ENCODE measurements around the gene GSTT4.
"Not testable (repeated sequence)": the region's sequence is repeated elsewhere in the genome, so short reads cannot be mapped to it uniquely, and the experiment has no call there.

GSTT4 gene

DNA sequence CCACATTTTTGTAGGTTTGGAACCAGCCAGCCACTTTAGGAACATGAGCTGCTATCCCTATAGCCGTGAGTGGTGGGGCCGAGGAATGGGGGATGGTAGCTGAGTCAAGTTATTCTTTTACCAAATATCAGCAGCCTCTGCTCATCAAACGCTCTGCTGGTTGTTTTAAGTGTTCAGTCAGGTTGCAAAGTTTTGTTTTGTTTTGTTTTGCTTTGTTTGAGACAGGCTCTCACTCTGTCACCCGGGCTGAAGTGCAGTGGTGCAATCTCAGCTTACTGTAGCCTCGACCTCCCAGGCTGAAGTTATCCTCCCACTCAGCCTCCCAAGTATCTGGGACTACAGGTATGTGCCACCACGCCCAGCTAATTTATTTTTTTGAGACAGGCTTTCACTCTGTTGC lies 20.2 kb upstream of the GSTT4 start:
- no peak for DNase-seq

DNA sequence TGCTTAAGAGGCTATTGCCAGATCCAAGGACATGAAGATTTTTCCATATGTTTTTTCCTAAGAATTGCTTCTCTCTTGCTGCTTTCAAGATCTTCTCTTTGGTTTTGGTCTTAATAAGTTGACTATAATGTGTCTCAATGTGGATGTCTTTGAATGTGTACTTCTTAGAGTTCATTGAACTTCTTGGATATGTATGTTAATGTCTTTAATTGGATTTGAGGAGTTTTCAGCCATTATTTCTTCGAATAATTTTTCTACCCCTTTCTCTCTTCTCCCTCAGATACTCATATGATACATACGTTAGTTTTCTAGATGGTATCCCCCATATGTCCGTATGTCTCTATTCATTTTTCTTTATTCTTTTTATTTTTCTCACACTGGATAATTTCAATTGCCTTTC lies 19.1 kb upstream of the GSTT4 start:
- no peak for DNase-seq

DNA sequence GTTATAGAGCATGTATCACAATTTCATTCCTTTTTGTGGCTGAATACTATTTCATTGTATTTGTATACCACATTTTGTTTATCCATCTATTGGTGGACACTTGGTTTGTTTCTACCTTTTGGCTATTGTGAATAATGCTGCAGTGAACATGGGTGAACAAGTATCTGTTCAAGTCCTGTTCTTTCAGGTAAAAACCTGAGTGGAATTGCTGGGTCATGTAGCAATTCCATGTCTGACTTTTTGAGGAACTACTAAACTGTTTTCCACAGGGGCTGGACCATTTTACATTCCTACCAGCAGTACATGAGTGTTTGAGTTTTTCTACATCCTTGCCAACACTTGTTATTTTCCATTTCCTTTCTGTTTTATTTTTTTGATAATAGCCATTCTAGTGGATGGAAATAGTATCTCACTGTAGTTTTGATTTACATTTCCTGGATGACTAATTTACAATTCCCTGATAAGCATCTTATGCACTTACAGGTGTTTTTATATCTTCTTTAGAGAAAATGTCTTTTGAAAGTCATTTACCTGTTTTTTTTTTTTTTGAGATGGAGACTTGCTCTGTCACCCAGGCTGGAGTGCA lies 18.0 kb upstream of the GSTT4 start:
- DNase-seq = no peak

DNA sequence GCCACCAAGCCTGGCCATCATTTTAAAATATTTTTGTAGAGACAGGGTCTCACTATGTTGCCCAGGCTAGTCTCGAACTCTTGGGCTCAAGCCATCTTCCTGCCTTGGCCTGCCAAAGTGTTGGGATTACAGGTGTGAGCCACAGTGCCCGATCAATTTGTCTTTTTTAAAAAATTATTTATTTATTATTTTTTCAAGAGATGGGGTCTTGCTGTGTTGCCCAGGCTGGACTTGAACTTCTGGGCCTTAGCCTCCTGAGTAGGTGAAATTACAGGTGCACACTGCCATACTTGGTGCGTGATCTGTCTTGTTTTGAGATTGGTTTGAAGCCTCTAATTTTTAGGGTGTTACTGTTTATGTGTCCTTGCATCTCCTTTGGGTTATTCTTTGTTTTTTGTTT lies 16.1 kb upstream of the GSTT4 start:
- DNase-seq = no peak

GRCh38 chr22:24016156-24016555 lies 10.9 kb upstream of the GSTT4 start:
- DNase-seq = no peak

- DNase-seq = no peak
Observed at GRCh38 chr22:24011735-24012068, 6.4 kb upstream of the GSTT4 start.

DNA sequence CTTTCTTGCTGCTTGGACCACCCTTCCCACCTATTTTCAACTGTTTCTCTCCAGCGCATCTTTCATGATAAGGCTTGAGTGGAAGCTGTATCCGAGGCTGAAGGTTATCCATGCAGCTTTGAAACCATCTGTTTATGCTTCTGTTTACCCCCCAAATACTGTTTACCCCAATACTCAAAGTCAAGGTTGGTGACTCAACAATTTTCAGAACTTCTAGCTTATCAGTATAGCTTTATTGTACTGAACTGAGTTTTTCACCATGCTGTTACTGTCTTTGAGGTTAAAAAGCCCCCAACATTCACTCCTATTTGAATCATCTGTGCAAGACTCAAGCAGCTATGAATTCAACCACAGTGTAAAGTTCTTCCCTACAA lies 4.8 kb upstream of the GSTT4 start:
- DNase-seq = no peak

GRCh38 chr22:24009227-24010017 lies 4.2 kb upstream of the GSTT4 start:
- DNase-seq = no peak

DNA sequence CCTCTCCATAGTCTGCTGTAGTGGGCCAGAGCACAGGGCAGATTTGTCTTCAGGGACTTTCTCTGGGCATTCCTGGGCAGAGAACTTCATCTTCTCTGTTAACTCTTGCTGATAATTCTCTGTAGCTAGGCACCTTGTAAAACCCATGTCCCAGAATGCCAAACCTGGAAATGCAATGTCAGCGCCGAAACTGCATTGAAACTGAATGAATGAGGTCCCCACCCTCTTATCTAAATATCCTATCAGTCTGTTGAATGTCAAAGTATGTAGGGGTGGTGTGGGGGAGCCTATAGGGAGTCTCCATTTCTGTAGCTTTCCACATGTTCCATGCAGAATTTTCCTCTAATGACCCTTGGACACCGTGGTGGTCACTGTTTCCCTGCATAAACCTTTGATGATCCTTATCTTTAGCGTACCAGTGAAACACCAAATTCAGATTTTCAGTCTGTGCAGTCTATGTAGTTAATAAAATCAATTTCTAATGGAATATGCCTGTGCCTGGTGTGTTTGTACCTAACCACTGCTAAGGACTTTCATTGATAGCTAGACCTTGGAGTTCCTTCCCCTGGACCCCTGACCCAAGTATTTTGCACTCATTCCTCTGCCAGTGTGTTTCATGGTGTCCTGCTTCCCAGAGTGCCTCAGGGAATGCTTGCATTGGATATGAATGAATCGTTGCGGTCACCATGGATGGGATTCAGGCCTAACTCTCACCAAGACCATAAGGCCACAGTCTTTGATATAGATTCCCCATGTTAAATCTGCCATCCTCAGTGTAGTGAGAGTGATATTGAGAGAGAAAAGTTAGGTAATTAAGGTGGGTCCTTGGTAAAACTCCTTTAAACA lies 3.4 kb upstream of the GSTT4 start:
- DNase-seq = no peak

- no peak for DNase-seq
Observed at GRCh38 chr22:24008022-24008283, 2.7 kb upstream of the GSTT4 start.

GRCh38 chr22:24007253-24008021 lies 2.2 kb upstream of the GSTT4 start:
- DNase-seq = no peak

DNA sequence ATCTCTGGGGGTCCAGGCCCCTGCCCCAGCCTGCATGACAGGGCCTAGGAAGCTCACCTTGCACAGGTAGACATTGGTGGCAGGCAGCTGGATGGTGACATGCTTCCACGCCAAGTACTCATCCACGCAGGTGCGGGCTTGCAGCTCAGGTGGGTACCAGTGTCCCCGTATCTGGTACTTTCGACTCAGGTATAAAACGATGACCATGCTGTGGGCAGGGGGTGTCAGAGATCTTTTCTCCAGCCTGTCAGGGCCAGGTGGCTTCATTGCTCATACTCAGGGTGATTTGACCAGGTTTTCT lies 1.6 kb upstream of the GSTT4 start:
- no peak for DNase-seq

- no peak for DNase-seq
Observed at GRCh38 chr22:24006207-24006913, 1.1 kb upstream of the GSTT4 start.

- no peak for DNase-seq
Observed at GRCh38 chr22:24003887-24004286, 1.4 kb downstream of the GSTT4 start.

GRCh38 chr22:24002851-24003250 lies 2.4 kb downstream of the GSTT4 start:
- DNase-seq = no peak

GRCh38 chr22:24002272-24002671 lies 3.0 kb downstream of the GSTT4 start:
- DNase-seq = no peak

- no peak for DNase-seq
Observed at GRCh38 chr22:24001314-24001713, 3.9 kb downstream of the GSTT4 start.

- not testable (repeated sequence) for DNase-seq
Observed at GRCh38 chr22:23999779-24000178, 5.5 kb downstream of the GSTT4 start.

- DNase-seq = no peak
Observed at GRCh38 chr22:23997092-23997491, 8.2 kb downstream of the GSTT4 start.

- DNase-seq = not testable (repeated sequence)
Observed at GRCh38 chr22:23993581-23994177, 11.6 kb downstream of the GSTT4 start.

- not testable (repeated sequence) for DNase-seq
Observed at GRCh38 chr22:23993080-23993479, 12.2 kb downstream of the GSTT4 start.

Data from hypothalamus (tissue), 51 donors.